ENCODE measurements around the gene RHOG.

- TF ChIP-seq CTCF (IDR thresholded peaks at IDR 0.05 in 8 of 11, conservative IDR thresholded peaks at IDR 0.05 in 3 of 11) (no peak), POLR2A (IDR thresholded peaks at IDR 0.05) (no peak), POLR2AphosphoS5 (IDR thresholded peaks at IDR 0.05) (no peak)
Observed at GRCh38 chr11:3816673-3817072, 24.1 kb downstream of the RHOG start.

Measured in spleen (tissue), 7 donors.